WTC11 (cell line): ENCODE measurements around the gene GALNT7. TPM values are rescaled to one million over a fixed set of nuclear protein-coding genes. Genes with fewer than 3 reads are reported as not detected.
"Not testable (repeated sequence)": the region's sequence is repeated elsewhere in the genome, so short reads cannot be mapped to it uniquely, and the experiment has no call there.

Experiments
- ATAC-seq: fragments of 200-7000 bp; cut with Tn5 transposase; 2 replicates; pipeline ENCODE4 v1.10.0; 2021; ENCODE audit warnings: mild to moderate bottlenecking, moderate library complexity
- CTCF ChIA-PET: fragments of 300-600 bp; sonication (Branson Sonifier 250); formaldehyde crosslinking; loops from one replicate; lab custom pipeline; 2021; ENCODE audit warnings: antibody characterized with exemption; lab: Charles Lee
- POLR2A ChIA-PET: fragments of 350-600 bp; sonication (Branson Sonifier 250); formaldehyde crosslinking; loops from one replicate; lab custom pipeline; 2021; ENCODE audit warnings: antibody characterized with exemption; lab: Charles Lee
- DNase-seq: peaks from one replicate; pipeline ENCODE4 v3.0.0; 2021; ENCODE audit warnings: low spot score
- H3K27ac Mint-ChIP-seq: 2 replicates; pipeline ENCODE4 v1.8.0; 2021; ENCODE audit warnings: mixed read lengths
- H3K27me3 Mint-ChIP-seq: 2 replicates; pipeline ENCODE4 v1.8.0; 2021; ENCODE audit warnings: low read depth, mild to moderate bottlenecking, moderate library complexity, mixed read lengths
- H3K36me3 Mint-ChIP-seq: 2 replicates; pipeline ENCODE4 v1.8.0; 2021; ENCODE audit warnings: mixed read lengths
- H3K4me1 Mint-ChIP-seq: 2 replicates; pipeline ENCODE4 v1.8.0; 2022; ENCODE audit warnings: mixed read lengths
- H3K4me3 Mint-ChIP-seq: 2 replicates; pipeline ENCODE4 v1.8.0; 2021; ENCODE audit warnings: mild to moderate bottlenecking, moderate library complexity, mixed read lengths
- H3K9me3 Mint-ChIP-seq: 2 replicates; pipeline ENCODE4 v1.8.0; 2021; ENCODE audit warnings: mixed read lengths
- AR ChIP-seq: fragments of 250-450 bp; sonication (Bioruptor Pico); IDR thresholded peaks from 2 replicates; pipeline ENCODE4 v1.9.0; 2021; ENCODE audit warnings: mild to moderate bottlenecking
- ARID4B ChIP-seq: sonication (generic); formaldehyde crosslinking; IDR thresholded peaks from 2 replicates; pipeline ENCODE4 v1.8.0; 2023; ENCODE audit warnings: missing genetic modification reagents, mild to moderate bottlenecking, borderline replicate concordance
- MAX ChIP-seq: sonication (generic); formaldehyde crosslinking; IDR thresholded peaks from 2 replicates; pipeline ENCODE4 v1.8.0; 2022; ENCODE audit warnings: mild to moderate bottlenecking, missing genetic modification reagents
- PRDM15 ChIP-seq: sonication (generic); formaldehyde crosslinking; IDR thresholded peaks from 2 replicates; pipeline ENCODE4 v1.8.0; 2022; ENCODE audit warnings: missing genetic modification reagents
- SMAD3 ChIP-seq: sonication (generic); formaldehyde crosslinking; IDR thresholded peaks from 2 replicates; pipeline ENCODE4 v1.8.0; 2022; ENCODE audit warnings: missing genetic modification reagents, mild to moderate bottlenecking, borderline replicate concordance
- USF2 ChIP-seq: sonication (generic); formaldehyde crosslinking; IDR thresholded peaks from 2 replicates; pipeline ENCODE4 v1.8.1; 2023; ENCODE audit warnings: mild to moderate bottlenecking, missing genetic modification reagents, moderate library complexity
- total RNA-seq: library from RNA; stranded (reverse); gene quantifications from 3 replicates; pipeline ENCODE4 v1.2.3, GENCODE V29; 2021

Gene GALNT7
- total RNA-seq, 1 experiment from 2014 or later, result 86.9 TPM

GRCh38 chr4:173168396-173169177 lies at the start of gene GALNT7 (continued):
- TF ChIP-seq AR (CRISPR knock-in tag) (no peak), MAX (CRISPR knock-in tag) (peak; percentile 53), SMAD3 (CRISPR knock-in tag) (no peak), USF2 (no peak)

- ATAC-seq, H3K36me3 Mint-ChIP-seq, H3K27ac Mint-ChIP-seq, H3K9me3 Mint-ChIP-seq, H3K27me3 Mint-ChIP-seq, H3K4me3 Mint-ChIP-seq, POLR2A ChIA-PET, CTCF ChIA-PET, DNase-seq: not testable (repeated sequence)
- H3K4me1 Mint-ChIP-seq, result peaks cover 34% of the 10 kb centered on the region
Observed at GRCh38 chr4:173118819-173119218, 49.8 kb upstream of the GALNT7 start.

- CTCF ChIA-PET, result no interaction called here
Observed at GRCh38 chr4:173119818-173120217, 48.8 kb upstream of the GALNT7 start.

More at GRCh38 chr4:173119818-173120217, 48.8 kb upstream of the GALNT7 start:
- no peak overlapping the region for H3K4me3 Mint-ChIP-seq
- TF ChIP-seq ARID4B (CRISPR knock-in tag) (no peak), PRDM15 (no peak)
- TF ChIP-seq, all 79 proteins: peak for 0
- 0 out of 2 replicates have a peak, but pooled peaks cover 2% of the 10 kb centered on the region for H3K36me3 Mint-ChIP-seq
- POLR2A ChIA-PET, result no interaction called here
- no peak for DNase-seq
- no peak overlapping the region for H3K27ac Mint-ChIP-seq
- ATAC-seq, result no peak
- H3K9me3 Mint-ChIP-seq, result 0 out of 2 replicates have a peak, but pooled peaks cover 7% of the 10 kb centered on the region
- H3K4me1 Mint-ChIP-seq, result peaks cover 31% of the 10 kb centered on the region
- no peaks in the 10 kb centered on the region for H3K27me3 Mint-ChIP-seq
